Neutrophil (primary cell): Measurements from ENCODE around the gene CARHSP1.
"Not testable (repeated sequence)": the region's sequence is repeated elsewhere in the genome, so short reads cannot be mapped to it uniquely, and the experiment has no call there.

Experiments used
- H3K27ac ChIP-seq: fragments of 200-600 bp; sonication (generic); 2 replicates; pipeline ENCODE4 v1.5.1; 2016; ENCODE audit warnings: mild to moderate bottlenecking, moderate library complexity
- H3K27me3 ChIP-seq: fragments of 200-600 bp; sonication (generic); 2 replicates; pipeline ENCODE4 v1.6.0; 2016; ENCODE audit warnings: mild to moderate bottlenecking
- H3K36me3 ChIP-seq: fragments of 200-600 bp; sonication (generic); 2 replicates; pipeline ENCODE4 v1.5.1; 2017
- H3K4me1 ChIP-seq, 2 experiments: fragments of 200-600 bp in 1 of 2; sonication (generic) in 1 of 2; 1 replicate in 1 of 2; 2 replicates in 1 of 2; pipeline versions ENCODE4 v1.5.1 to v1.6.1; 2013 to 2016; ENCODE audit warnings: low read depth in 1 of 2, low read length in 1 of 2, mild to moderate bottlenecking in 1 of 2, moderate library complexity in 1 of 2; ENCODE audit not compliant: control insufficient read depth in 1 of 2, insufficient read depth in 1 of 2
- H3K4me3 ChIP-seq, 2 experiments: fragments of 200-600 bp in 1 of 2; sonication (generic) in 1 of 2; 1 replicate in 1 of 2; 2 replicates in 1 of 2; pipeline ENCODE4 v1.5.1; 2013 to 2016; ENCODE audit warnings: low read depth in 1 of 2, low read length in 1 of 2, mild to moderate bottlenecking in 1 of 2, moderate library complexity in 1 of 2
- H3K9me3 ChIP-seq: fragments of 200-600 bp; sonication (generic); 2 replicates; pipeline ENCODE4 v1.5.1; 2016
- TF ChIP-seq, protein P1 (sequence below): fragments of 200-600 bp; sonication (generic); IDR thresholded peaks from 2 replicates; pipeline ENCODE4 v1.5.1; 2016; ENCODE audit warnings: antibody characterized with exemption

The CARHSP1 gene

GRCh38 chr16:8808009-8808408 lies 60.8 kb downstream of the CARHSP1 start:
- no peaks in the 10 kb centered on the region for H3K9me3 ChIP-seq

GRCh38 chr16:8807189-8807588 lies 61.6 kb downstream of the CARHSP1 start:
- H3K4me3 ChIP-seq, result no peak overlapping the region
- TF ChIP-seq, protein P1, sequence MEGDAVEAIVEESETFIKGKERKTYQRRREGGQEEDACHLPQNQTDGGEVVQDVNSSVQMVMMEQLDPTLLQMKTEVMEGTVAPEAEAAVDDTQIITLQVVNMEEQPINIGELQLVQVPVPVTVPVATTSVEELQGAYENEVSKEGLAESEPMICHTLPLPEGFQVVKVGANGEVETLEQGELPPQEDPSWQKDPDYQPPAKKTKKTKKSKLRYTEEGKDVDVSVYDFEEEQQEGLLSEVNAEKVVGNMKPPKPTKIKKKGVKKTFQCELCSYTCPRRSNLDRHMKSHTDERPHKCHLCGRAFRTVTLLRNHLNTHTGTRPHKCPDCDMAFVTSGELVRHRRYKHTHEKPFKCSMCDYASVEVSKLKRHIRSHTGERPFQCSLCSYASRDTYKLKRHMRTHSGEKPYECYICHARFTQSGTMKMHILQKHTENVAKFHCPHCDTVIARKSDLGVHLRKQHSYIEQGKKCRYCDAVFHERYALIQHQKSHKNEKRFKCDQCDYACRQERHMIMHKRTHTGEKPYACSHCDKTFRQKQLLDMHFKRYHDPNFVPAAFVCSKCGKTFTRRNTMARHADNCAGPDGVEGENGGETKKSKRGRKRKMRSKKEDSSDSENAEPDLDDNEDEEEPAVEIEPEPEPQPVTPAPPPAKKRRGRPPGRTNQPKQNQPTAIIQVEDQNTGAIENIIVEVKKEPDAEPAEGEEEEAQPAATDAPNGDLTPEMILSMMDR, result no peak
- H3K36me3 ChIP-seq, result peaks cover 66% of the 10 kb centered on the region
- H3K9me3 ChIP-seq, result no peaks in the 10 kb centered on the region
- H3K27ac ChIP-seq, result no peak overlapping the region
- H3K27me3 ChIP-seq, result no peaks in the 10 kb centered on the region
- no peaks in the 10 kb centered on the region for H3K4me1 ChIP-seq

More at GRCh38 chr16:8808009-8808408, 60.8 kb downstream of the CARHSP1 start:
- no peaks in the 10 kb centered on the region for H3K27me3 ChIP-seq
- H3K36me3 ChIP-seq, result peaks cover 67% of the 10 kb centered on the region
- no peak overlapping the region for H3K4me3 ChIP-seq
- H3K4me1 ChIP-seq, result no peaks in the 10 kb centered on the region
- TF ChIP-seq, protein P1, result no peak
- no peak overlapping the region for H3K27ac ChIP-seq

DNA sequence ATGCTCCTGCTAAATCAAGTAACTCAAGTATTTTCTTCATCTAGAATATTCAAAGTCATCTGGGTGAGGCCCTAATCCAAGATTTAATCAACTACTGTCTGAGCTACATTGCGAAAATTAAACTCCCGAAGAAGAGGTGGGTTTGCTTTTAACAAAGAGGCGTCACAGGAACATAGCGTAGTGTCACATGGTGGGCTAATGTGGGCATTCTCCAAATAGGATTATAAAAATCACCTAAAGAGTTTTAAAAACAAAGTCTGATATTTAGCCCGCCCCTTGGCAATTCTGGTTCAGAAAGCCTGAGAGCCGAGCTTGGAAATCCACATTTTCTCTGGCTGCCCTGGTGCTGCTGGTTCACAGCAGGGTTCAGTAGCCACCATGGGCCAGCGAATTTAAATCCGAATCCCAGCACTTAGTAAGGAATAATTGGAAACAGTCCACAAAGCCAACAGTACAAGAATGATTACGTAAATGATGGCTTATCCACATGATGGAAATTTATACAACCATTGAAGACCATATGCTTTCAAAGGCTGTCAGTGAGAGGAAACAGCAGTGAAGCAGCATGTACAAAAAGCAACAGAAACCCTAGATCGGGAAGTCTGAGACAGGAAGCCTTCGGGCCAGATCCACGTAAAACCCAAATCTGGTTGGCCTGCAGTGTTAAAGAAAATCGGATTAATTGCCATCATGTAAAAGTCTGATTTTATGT lies 62.4 kb downstream of the CARHSP1 start:
- Histone ChIP-seq H3K36me3 (peaks cover 64% of the 10 kb centered on the region), H3K9me3 (no peaks in the 10 kb centered on the region), H3K4me3 (no peak overlapping the region), H3K27me3 (no peaks in the 10 kb centered on the region), H3K27ac (no peak overlapping the region), H3K4me1 (no peaks in the 10 kb centered on the region)
- TF ChIP-seq, protein P1, result no peak

- no peaks in the 10 kb centered on the region for H3K4me1 ChIP-seq
- H3K27me3 ChIP-seq, result no peaks in the 10 kb centered on the region
- no peaks in the 10 kb centered on the region for H3K9me3 ChIP-seq
- no peak overlapping the region for H3K4me3 ChIP-seq
- peaks cover 58% of the 10 kb centered on the region for H3K36me3 ChIP-seq
- TF ChIP-seq, protein P1, result no peak
- no peak overlapping the region for H3K27ac ChIP-seq
Observed at GRCh38 chr16:8804313-8804712, 64.5 kb downstream of the CARHSP1 start.

GRCh38 chr16:8803733-8804132 lies 65.1 kb downstream of the CARHSP1 start:
- H3K36me3 ChIP-seq, result peaks cover 54% of the 10 kb centered on the region

More at GRCh38 chr16:8803733-8804132, 65.1 kb downstream of the CARHSP1 start:
- not testable (repeated sequence) for H3K9me3 ChIP-seq, H3K27ac ChIP-seq, H3K4me1 ChIP-seq, H3K27me3 ChIP-seq, H3K4me3 ChIP-seq
